Esophagus muscularis mucosa (tissue), 4 donors: Measurements from ENCODE around the gene MAPK12.

Experiments used
- EP300 ChIP-seq: sonication (generic); formaldehyde crosslinking; IDR thresholded peaks from one replicate; pipeline ENCODE4 v1.6.1; 2017; ENCODE audit warnings: antibody characterized with exemption
- POLR2A ChIP-seq: fragments of 450-650 bp; IDR thresholded peaks from one replicate; pipeline ENCODE4 v1.6.1; 2017; ENCODE audit warnings: antibody characterized with exemption, moderate library complexity, mild to moderate bottlenecking, low read depth
- POLR2AphosphoS5 ChIP-seq, 2 donors: sonication (generic); formaldehyde crosslinking; IDR thresholded peaks; one replicate each; pipeline ENCODE4 v1.6.1; 2017; ENCODE audit warnings: antibody characterized with exemption in 2 of 2
- TF ChIP-seq, protein P1 (sequence below), 3 experiments: fragments of 200-600 bp in 2 of 3; fragments of 450-650 bp in 1 of 3; sonication (generic) in 2 of 3; IDR thresholded peaks; one replicate each; pipeline ENCODE4 v1.5.1; 2017 to 2019; ENCODE audit warnings: antibody characterized with exemption in 3 of 3, mild to moderate bottlenecking in 2 of 3, moderate library complexity in 1 of 3

DNA sequence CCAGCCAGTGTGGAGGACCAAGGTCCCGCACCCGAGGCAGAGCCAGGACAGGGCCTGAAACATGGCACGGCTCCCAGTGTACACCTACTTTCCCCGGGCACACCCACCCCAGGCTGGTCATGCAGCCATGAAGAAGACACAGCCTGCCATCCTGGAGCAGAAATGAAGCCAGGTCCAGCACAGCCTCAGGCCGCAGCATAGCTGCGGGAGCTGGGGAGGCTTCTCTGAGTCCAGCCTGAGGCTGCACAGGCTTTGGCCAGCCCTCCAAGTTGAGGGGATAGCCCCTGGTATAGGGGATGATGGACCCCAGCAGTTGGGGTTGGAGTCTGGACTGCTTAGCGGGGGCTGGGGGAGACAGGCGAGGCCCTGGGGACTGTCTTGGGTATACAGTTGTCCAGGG lies 7.5 kb downstream of the MAPK12 start:
- no peak for TF ChIP-seq POLR2A
- TF ChIP-seq, protein P1, sequence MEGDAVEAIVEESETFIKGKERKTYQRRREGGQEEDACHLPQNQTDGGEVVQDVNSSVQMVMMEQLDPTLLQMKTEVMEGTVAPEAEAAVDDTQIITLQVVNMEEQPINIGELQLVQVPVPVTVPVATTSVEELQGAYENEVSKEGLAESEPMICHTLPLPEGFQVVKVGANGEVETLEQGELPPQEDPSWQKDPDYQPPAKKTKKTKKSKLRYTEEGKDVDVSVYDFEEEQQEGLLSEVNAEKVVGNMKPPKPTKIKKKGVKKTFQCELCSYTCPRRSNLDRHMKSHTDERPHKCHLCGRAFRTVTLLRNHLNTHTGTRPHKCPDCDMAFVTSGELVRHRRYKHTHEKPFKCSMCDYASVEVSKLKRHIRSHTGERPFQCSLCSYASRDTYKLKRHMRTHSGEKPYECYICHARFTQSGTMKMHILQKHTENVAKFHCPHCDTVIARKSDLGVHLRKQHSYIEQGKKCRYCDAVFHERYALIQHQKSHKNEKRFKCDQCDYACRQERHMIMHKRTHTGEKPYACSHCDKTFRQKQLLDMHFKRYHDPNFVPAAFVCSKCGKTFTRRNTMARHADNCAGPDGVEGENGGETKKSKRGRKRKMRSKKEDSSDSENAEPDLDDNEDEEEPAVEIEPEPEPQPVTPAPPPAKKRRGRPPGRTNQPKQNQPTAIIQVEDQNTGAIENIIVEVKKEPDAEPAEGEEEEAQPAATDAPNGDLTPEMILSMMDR (IDR thresholded peaks at IDR 0.05) = no peak
- no peak for TF ChIP-seq POLR2AphosphoS5 (IDR thresholded peaks at IDR 0.05)
- TF ChIP-seq EP300 = no peak
